Stomach (tissue), 4 donors: ENCODE data around the gene MT2A.

ENCODE experiments used
- EP300 ChIP-seq: sonication (generic); formaldehyde crosslinking; IDR thresholded peaks from one replicate; pipeline ENCODE4 v1.6.1; 2017; ENCODE audit warnings: antibody characterized with exemption
- POLR2A ChIP-seq, 4 donors: fragments of 450-650 bp; IDR thresholded peaks; one replicate each; pipeline ENCODE4 v1.6.1; 2016; ENCODE audit warnings: antibody characterized with exemption in 4 of 4, control low read depth in 2 of 4, mild to moderate bottlenecking in 1 of 4, moderate library complexity in 1 of 4
- TF ChIP-seq, protein P1 (sequence below), 7 experiments: fragments of 450-650 bp in 4 of 7; fragments of 200-600 bp in 3 of 7; sonication (generic) in 3 of 7; IDR thresholded peaks; one replicate each; pipeline ENCODE4 v1.5.1; 2016 to 2019; ENCODE audit warnings: antibody characterized with exemption in 7 of 7, control low read depth in 2 of 7, mild to moderate bottlenecking in 1 of 7

DNA sequence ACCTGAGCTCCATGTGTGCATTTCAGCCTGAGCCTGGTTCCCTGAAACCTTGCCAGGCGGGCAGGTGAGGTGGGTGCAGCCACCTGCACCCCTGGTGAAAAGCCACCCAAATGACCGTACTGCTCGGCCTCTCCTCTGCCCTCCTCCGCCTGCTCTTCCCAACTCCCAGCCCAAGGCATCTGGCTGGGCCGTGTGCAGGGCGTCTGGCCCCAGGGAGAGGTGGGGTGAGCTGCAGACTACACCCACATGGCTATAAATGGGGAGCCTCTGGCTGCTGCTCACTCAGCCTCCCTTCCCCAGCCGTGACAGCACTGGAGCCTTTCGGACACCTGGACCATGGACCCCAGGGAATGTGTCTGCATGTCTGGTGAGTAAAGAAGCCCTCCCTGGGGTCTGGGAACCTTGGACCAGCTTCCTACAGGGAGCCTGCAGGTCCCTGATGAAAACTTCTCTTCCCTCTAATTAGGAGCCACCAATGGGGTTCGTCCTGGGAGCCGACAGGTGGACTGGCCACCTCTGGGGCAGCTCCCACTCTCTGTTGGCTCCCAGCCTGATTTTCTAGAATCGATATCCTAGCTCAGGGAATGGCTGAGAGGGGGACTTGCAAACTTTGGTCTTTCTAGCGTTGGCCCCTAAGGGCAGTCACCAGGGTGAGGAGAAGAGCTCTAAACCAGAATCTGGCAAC is 43.4 kb upstream of the MT2A start, which contains the start of gene MT4:
- TF ChIP-seq, protein P1, sequence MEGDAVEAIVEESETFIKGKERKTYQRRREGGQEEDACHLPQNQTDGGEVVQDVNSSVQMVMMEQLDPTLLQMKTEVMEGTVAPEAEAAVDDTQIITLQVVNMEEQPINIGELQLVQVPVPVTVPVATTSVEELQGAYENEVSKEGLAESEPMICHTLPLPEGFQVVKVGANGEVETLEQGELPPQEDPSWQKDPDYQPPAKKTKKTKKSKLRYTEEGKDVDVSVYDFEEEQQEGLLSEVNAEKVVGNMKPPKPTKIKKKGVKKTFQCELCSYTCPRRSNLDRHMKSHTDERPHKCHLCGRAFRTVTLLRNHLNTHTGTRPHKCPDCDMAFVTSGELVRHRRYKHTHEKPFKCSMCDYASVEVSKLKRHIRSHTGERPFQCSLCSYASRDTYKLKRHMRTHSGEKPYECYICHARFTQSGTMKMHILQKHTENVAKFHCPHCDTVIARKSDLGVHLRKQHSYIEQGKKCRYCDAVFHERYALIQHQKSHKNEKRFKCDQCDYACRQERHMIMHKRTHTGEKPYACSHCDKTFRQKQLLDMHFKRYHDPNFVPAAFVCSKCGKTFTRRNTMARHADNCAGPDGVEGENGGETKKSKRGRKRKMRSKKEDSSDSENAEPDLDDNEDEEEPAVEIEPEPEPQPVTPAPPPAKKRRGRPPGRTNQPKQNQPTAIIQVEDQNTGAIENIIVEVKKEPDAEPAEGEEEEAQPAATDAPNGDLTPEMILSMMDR (IDR thresholded peaks at IDR 0.05), result no peak
- no peak for TF ChIP-seq POLR2A (IDR thresholded peaks at IDR 0.05)
- TF ChIP-seq EP300, result no peak
